Measurements from ENCODE around the gene MAD1L1.

- TF ChIP-seq CTCF (conservative IDR thresholded peaks at IDR 0.05) (no peak), EZH2 (IDR thresholded peaks at IDR 0.05; ENCODE audit: low read depth) (no peak)
Measured at GRCh38 chr7:2281541-2281940, 48.8 kb upstream of the MAD1L1 start.

All from PC-9 (cell line).